Thymus (tissue), 11 donors: ENCODE data around the gene GDF11. TPM values are rescaled to one million over a fixed set of nuclear protein-coding genes. Genes with fewer than 3 reads are reported as not detected.

Source experiments
- DNase-seq, 9 donors: peaks; one replicate each; pipeline ENCODE4 v3.0.0-alpha.2; 2013; ENCODE audit warnings: low spot score in 9 of 9, low read depth in 6 of 9, missing footprints in 1 of 9
- H3K27ac ChIP-seq, 2 donors: one replicate each; pipeline ENCODE4 v1.5.1; 2013; ENCODE audit warnings: control low read depth in 1 of 2, low read depth in 1 of 2, low read length in 1 of 2, mild to moderate bottlenecking in 1 of 2, moderate library complexity in 1 of 2
- H3K27me3 ChIP-seq, 2 donors: one replicate each; pipeline ENCODE4 v1.5.1; 2013; ENCODE audit warnings: low read length in 1 of 2; ENCODE audit not compliant: control insufficient read depth in 2 of 2, insufficient read depth in 1 of 2
- H3K36me3 ChIP-seq, 2 donors: one replicate each; pipeline ENCODE4 v1.5.1; 2013; ENCODE audit warnings: low read length in 1 of 2, mild to moderate bottlenecking in 1 of 2, moderate library complexity in 1 of 2; ENCODE audit not compliant: control insufficient read depth in 2 of 2, insufficient read depth in 2 of 2
- H3K4me1 ChIP-seq, 2 donors: one replicate each; pipeline ENCODE4 v1.5.1; 2013; ENCODE audit warnings: low read length in 2 of 2; ENCODE audit not compliant: control insufficient read depth in 2 of 2, insufficient read depth in 2 of 2
- H3K4me3 ChIP-seq, 2 donors: one replicate each; pipeline ENCODE4 v1.5.1; 2013; ENCODE audit warnings: low read length in 2 of 2, control low read depth in 1 of 2, mild to moderate bottlenecking in 1 of 2
- H3K9me3 ChIP-seq, 2 donors: one replicate each; pipeline ENCODE4 v1.5.1; 2013; ENCODE audit warnings: low read length in 1 of 2, mild to moderate bottlenecking in 1 of 2; ENCODE audit not compliant: control insufficient read depth in 2 of 2, insufficient read depth in 1 of 2
- WGBS: extraction: QIAGEN DNeasy Blood & Tissue Kit; methylation state at CpG from one replicate; pipeline ENCODE4 v1.1.7; 2013; 5-methylcytosine and 5-hydroxymethylcytosine counted together
- polyA plus RNA-seq: library from polyadenylated mRNA; stranded (reverse); fragments of 200-250 nt; gene quantifications from one replicate; pipeline ENCODE4 v1.2.3, GENCODE V29; 2013
- total RNA-seq: library from RNA; stranded (reverse); fragments of 120-200 nt; gene quantifications from one replicate; pipeline ENCODE4 v1.2.4, GENCODE V29; 2013
- donor health status: healthy.

The GDF11 gene
- total and polyA plus RNA-seq, 2 donors = 1.9 to 2.8 TPM

GRCh38 chr12:55734595-55734994, 8.3 kb upstream of the GDF11 start:
- WGBS = 97% methylated on average over 3 of the region's 3 CpGs
- DNase-seq = no peak
- H3K4me1 ChIP-seq = peaks cover 9 to 38% of the 10 kb centered on the region in 2 donors

GRCh38 chr12:55736076-55736475, 6.8 kb upstream of the GDF11 start:
- 97% methylated on average over 3 of the region's 3 CpGs for WGBS
- H3K27ac ChIP-seq = no peak overlapping the region
- H3K27me3 ChIP-seq = no peaks in the 10 kb centered on the region

More at GRCh38 chr12:55734595-55734994, 8.3 kb upstream of the GDF11 start:
- Histone ChIP-seq H3K36me3 (no peaks in the 10 kb centered on the region), H3K27me3 (no peaks in the 10 kb centered on the region), H3K27ac (no peak overlapping the region), H3K9me3 (no peaks in the 10 kb centered on the region), H3K4me3 (no peak overlapping the region)

GRCh38 chr12:55736780-55737580, 5.9 kb upstream of the GDF11 start:
- Histone ChIP-seq H3K36me3 (no peaks in the 10 kb centered on the region), H3K27me3 (no peaks in the 10 kb centered on the region), H3K4me3 (no peak overlapping the region), H3K4me1 (peaks cover 7 to 28% of the 10 kb centered on the region in 2 donors), H3K27ac (peak overlapping the region; percentile 26 to 87), H3K9me3 (no peaks in the 10 kb centered on the region)
- 78% methylated on average over 6 of the region's 6 CpGs for WGBS
- peak in 3 of 9 donors; percentile 37 to 73 (median 57) for DNase-seq

More at GRCh38 chr12:55736076-55736475, 6.8 kb upstream of the GDF11 start:
- DNase-seq = no peak
- no peaks in the 10 kb centered on the region for H3K9me3 ChIP-seq
- H3K4me3 ChIP-seq = no peak overlapping the region
- H3K4me1 ChIP-seq = peaks cover 7 to 24% of the 10 kb centered on the region in 2 donors
- H3K36me3 ChIP-seq = no peaks in the 10 kb centered on the region

- no peaks in the 10 kb centered on the region for H3K27me3 ChIP-seq
- H3K4me3 ChIP-seq = peak overlapping the region; percentile 63 to 68
- H3K27ac ChIP-seq = peak overlapping the region; percentile 43 to 87
- H3K36me3 ChIP-seq = no peaks in the 10 kb centered on the region
- DNase-seq = no peak
- WGBS = 36% methylated on average over 4 of the region's 4 CpGs
- peaks cover 10 to 35% of the 10 kb centered on the region in 2 donors for H3K4me1 ChIP-seq
- no peaks in the 10 kb centered on the region for H3K9me3 ChIP-seq
Observed at GRCh38 chr12:55737581-55738122, 5.3 kb upstream of the GDF11 start.

GRCh38 chr12:55738123-55739024, 4.5 kb upstream of the GDF11 start:
- WGBS = under 1% methylated on average over 14 of the region's 14 CpGs
- Histone ChIP-seq H3K4me3 (peak overlapping the region; percentile 63 to 68), H3K36me3 (no peaks in the 10 kb centered on the region), H3K9me3 (no peaks in the 10 kb centered on the region), H3K27me3 (no peaks in the 10 kb centered on the region), H3K4me1 (peaks cover 10 to 37% of the 10 kb centered on the region in 2 donors), H3K27ac (peak overlapping the region; percentile 43 to 87)
- DNase-seq = peak; percentile 80 to 97 (median 94)

GRCh38 chr12:55739025-55739378, 3.9 kb upstream of the GDF11 start:
- DNase-seq = no peak
- peak overlapping the region; percentile 63 to 68 for H3K4me3 ChIP-seq
- WGBS = 89% methylated on average over 2 of the region's 2 CpGs

GRCh38 chr12:55741931-55742680, 816 bp upstream of the GDF11 start:
- Histone ChIP-seq H3K27ac (no peak overlapping the region), H3K4me1 (peaks cover 25 to 58% of the 10 kb centered on the region in 2 donors), H3K27me3 (no peaks in the 10 kb centered on the region), H3K9me3 (no peaks in the 10 kb centered on the region), H3K4me3 (peak overlapping the region in 1 of 2 donors; percentile 40), H3K36me3 (peaks cover 0 to 3% of the 10 kb centered on the region in 2 donors)
- DNase-seq = no peak
- WGBS = 37% methylated on average over 3 of the region's 3 CpGs

More at GRCh38 chr12:55739025-55739378, 3.9 kb upstream of the GDF11 start:
- H3K9me3 ChIP-seq = no peaks in the 10 kb centered on the region
- H3K4me1 ChIP-seq = peaks cover 10 to 38% of the 10 kb centered on the region in 2 donors
- H3K27ac ChIP-seq = no peak overlapping the region
- no peaks in the 10 kb centered on the region for H3K36me3 ChIP-seq
- no peaks in the 10 kb centered on the region for H3K27me3 ChIP-seq
